NCI-H2227 (cell line): ENCODE results near the gene RAI1.
"Not testable (repeated sequence)": the region's sequence is repeated elsewhere in the genome, so short reads cannot be mapped to it uniquely, and the experiment has no call there.

ENCODE experiments used
- DNase-seq: peaks from one replicate; lab custom pipeline; 2025; ENCODE audit not compliant: unreplicated experiment; lab: John Stamatoyannopoulos, UW

Gene RAI1

DNA sequence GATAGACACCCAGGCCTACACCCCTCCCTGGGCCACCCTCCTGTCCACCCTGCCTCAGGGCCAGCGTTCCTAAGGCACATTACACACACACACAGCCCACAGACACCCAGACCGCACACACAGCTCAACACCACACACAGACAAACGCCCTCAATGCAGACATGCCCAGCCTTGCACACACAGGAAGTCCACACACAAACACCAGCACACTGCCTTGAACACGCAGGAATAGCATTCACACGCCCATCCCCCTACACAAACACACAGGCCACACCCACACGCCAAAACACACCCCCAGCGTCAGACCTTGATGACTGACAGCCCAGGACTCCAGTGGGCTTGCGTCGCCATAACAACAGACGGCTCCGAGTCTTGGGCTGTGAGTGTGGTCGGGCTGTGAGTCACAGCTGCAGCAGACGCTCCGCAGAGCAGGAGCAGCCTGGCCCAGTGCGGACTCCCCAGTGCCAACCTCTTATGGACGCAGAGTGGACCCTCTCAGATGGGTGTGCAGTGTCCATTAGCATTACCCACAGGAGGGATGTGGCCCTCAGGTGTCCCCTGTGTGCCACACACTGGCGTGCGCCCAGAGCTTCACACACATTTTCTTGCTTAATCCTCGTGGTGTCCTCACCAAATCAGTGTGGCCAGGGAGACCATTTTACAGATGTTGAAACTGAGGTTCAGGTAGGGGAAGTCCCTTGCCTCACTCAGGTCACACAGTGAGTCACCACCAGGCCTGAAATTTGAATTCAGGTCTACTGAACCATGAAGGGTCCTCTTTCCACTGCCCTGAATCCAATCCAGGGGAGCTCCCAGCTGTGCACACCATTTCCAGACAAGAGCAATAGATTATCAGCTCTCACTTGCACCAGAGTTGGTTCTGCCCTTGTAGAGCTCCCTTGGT, 17.8 kb upstream of the RAI1 start:
- DNase-seq = peak; percentile 91

- DNase-seq = no peak
Observed at GRCh38 chr17:17664064-17664452, 17.2 kb upstream of the RAI1 start.

DNA sequence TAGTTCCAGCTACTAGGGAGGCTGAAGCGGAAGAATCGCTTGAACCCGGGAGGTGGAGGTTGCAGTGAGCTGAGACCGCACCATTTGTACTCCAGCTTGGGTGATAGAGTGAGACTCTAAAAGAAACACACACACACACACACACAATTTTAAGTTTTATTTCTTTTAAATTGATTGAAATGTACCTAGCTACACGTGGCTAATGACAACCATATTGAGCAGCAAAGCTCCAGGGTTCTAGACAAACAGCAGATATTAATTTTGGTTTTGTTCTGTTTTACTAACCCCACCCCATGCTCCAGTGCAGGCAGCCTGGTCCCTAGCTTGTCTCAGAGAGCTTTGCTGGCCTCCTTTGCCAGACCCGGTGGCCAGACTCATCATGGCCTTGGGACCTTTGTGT, 16.0 kb upstream of the RAI1 start:
- DNase-seq = no peak

- no peak for DNase-seq
Observed at GRCh38 chr17:17666111-17666714, 15.0 kb upstream of the RAI1 start.

GRCh38 chr17:17667231-17667630, 14.0 kb upstream of the RAI1 start:
- no peak for DNase-seq

DNA sequence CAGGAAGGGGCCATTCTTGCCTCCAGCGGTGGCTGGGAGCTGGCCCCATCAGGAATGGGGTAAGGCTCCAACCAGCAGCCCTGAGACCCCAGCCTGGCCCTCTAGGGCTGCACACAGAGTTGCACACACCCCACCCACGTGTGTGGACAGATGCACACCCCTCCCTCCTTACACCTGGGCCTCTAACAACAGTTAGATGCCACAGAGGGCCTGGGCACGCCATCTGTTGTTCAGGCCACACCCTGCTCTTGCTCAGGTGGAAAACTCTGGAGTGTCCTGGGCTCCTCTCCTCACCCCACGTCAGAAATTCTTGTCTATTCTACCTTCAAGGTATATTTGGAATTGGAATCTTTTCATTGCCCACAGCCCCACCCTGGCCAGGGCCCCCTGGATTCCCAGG, 13.3 kb upstream of the RAI1 start:
- no peak for DNase-seq

DNA sequence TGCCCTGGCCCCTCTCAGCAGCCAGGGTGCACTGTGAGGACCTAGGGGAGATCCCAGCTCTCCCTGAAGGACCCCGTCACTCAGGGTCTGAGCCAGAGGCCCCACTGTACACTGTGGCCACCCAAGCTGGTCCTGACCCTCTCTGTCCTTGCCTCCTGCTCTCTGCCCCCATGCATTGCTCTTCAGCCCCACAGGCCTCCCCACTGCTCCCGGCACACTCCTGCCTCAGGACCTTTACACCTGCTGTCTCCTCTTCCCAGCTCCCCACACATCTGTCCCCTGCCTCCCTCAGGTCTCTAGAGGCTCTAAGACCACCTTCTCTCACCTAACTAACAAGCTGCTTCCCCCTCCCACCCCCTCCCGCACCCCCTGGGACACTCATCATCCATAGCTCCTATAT, 12.9 kb upstream of the RAI1 start:
- DNase-seq = no peak

- peak; percentile 53 for DNase-seq
Observed at GRCh38 chr17:17668775-17669579, 12.3 kb upstream of the RAI1 start.

DNA sequence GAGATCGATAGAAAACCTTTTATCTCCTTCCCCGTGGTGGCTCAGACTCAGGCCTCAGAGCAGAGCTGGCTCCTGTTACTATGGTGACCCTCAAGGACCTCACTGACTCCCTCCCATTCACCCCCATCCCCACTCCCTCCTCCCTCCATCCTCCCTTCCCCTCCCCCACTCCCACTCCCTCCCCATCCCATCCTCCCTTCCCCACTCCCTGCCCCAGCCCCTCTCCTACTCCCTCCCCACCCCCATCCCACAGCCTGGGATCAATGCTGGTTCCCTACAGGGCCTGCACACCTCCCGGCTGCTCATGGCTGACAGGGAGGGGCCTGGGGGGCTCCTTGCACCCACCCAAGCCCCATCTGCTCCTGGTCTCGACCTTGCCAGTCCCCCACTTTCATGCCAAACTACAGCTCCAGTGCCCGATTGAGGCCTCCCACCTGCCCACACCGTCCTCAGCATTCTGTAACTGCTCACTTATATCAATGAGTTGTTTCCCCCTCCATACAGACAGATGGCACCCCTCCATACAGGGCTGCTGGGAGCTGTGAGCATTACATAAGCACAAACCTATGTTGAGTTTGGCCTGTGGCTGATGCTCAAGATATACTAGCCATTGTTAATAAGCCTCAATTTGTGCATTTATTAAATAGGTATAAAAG, 11.6 kb upstream of the RAI1 start:
- peak; percentile 74 for DNase-seq

DNA sequence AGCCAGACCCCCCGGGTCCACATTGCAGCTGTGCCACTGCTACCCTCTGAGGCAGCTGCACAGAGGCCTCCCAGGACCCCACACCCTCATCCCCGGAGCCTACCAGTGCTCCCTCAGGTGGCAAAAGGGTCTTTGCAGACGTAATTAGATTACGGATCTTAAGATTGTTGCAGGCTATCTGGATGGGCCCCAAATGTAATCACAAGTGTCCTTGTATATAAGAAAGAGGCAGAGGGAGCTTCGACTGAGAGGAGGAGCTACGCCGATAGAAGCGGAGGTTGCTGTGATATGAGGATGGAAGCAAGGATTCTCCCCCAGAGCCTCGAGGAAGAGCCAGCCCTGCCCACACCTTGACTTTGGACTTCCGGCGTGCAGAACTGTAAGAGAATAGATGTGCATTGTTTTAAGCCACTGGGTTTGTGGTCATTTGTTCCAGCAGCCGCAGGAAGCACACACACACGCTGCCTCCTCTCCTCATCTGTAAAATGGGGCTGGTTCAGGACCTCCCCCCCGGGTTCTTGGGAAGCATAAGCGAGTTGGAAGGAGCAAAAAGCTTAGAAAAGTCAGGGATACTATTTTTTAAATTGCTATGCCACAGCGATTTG, 10.5 kb upstream of the RAI1 start:
- no peak for DNase-seq

- no peak for DNase-seq
Observed at GRCh38 chr17:17671369-17672129, 9.7 kb upstream of the RAI1 start.

DNA sequence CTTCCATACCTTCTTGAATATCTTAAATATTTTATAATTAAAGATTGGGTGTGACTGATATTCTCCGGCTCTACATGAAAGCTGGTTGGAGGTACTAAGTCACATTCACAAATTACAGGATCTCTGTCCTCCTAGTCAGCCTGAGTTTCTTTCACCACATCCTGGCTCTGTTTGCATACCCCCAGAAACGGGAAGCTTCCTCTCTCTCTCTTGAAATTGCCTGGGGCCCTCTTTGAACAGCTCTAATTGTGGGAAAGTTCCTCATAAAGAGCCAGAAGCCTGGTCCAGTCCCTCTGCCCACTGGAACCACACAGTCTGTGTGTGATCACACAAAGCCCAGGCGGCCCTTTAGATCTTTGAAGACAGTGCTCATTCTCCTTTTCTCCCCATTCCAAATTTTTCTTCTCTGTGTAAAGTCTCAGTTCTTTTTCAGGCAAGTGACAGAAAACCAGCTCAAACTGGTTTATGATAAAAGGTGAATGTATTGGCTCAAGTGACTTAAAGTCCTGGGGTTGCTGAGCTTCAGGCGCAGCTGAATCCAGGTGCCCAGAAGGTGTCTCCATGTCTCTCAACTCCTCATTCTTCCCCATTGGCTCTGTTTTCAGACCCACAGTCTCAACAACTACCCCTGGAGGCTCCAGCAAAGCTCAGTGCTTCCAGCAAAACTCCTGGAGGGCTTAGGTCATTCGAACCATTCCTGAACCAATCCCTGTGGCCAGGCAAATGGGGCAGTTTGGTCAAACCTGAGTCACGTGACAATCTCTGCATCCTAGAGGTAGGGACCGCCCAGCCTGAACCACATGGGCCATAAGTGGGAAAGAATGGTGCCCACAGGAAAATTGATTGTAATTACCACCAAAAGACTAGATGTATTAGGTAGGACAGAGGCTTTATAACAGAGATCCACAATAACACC, 8.5 kb upstream of the RAI1 start:
- DNase-seq = no peak

GRCh38 chr17:17675416-17675815, 5.8 kb upstream of the RAI1 start:
- DNase-seq = no peak

- DNase-seq = no peak
Observed at GRCh38 chr17:17675925-17676534, 5.2 kb upstream of the RAI1 start.

DNA sequence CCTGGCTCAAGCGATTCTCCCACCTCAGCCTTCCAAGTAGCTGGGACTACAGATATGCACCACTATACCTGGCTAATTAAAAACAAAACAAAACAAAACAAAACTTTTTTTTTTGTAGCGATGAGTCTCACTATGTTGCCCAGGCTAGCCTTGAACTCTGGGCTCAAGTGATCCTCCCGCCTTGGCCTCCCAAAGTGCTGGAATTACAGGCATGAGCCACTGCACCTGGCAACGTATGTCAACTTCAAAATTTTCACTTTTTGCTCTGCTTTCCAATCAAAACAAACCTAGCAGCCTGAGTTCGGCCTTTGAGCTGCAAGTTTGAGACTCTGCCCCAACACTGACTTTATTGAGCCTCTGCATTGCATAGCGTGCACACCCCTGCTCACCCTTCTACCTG, 4.5 kb upstream of the RAI1 start:
- no peak for DNase-seq

GRCh38 chr17:17677299-17678040, 3.8 kb upstream of the RAI1 start:
- DNase-seq = no peak

GRCh38 chr17:17678063-17678699, 3.1 kb upstream of the RAI1 start:
- DNase-seq = not testable (repeated sequence)
